ENCODE results near the gene MTOR. TPM values are rescaled to one million over a fixed set of nuclear protein-coding genes. Genes with fewer than 3 reads are reported as not detected.

Gene MTOR
- total RNA-seq, 1 donor from 2014 or later = 44.5 TPM

DNA sequence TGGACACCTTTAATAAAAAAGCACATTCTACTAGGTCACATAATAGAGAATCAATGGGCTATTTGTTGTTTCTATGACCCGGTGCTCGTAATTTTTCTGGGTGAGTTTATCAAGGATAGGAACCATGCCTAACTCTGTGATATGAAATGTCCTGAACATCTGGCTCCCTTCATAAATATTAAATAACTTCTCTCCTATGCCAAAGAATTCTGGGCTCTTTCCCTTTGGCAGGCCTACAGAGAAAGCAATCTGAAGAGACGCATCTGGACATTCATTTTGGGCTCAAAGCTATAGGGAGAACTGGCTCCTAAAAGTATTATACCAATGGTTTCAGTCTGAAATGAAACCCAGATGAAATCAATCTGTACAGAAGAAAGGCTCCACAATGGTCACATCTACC, 112.0 kb downstream of the MTOR start:
- peak; percentile 87 for DNase-seq

GRCh38 chr1:11147197-11147770, 115.1 kb downstream of the MTOR start:
- no peak for DNase-seq

GRCh38 chr1:11145741-11146140, 116.6 kb downstream of the MTOR start:
- DNase-seq = no peak

GRCh38 chr1:11144570-11145256, 117.6 kb downstream of the MTOR start:
- no peak for DNase-seq

GRCh38 chr1:11143907-11144306, 118.4 kb downstream of the MTOR start:
- peak; percentile 43 for DNase-seq

GRCh38 chr1:11143401-11143800, 119.0 kb downstream of the MTOR start:
- DNase-seq = no peak

GRCh38 chr1:11142618-11143391, 119.5 kb downstream of the MTOR start:
- no peak for DNase-seq

GRCh38 chr1:11138952-11139351, 123.4 kb downstream of the MTOR start:
- DNase-seq = no peak

- DNase-seq = no peak
Measured at GRCh38 chr1:11138029-11138428, 124.3 kb downstream of the MTOR start.

GRCh38 chr1:11134898-11135266, 127.5 kb downstream of the MTOR start:
- DNase-seq = no peak

GRCh38 chr1:11134251-11134897, 128.0 kb downstream of the MTOR start:
- no peak for DNase-seq

DNA sequence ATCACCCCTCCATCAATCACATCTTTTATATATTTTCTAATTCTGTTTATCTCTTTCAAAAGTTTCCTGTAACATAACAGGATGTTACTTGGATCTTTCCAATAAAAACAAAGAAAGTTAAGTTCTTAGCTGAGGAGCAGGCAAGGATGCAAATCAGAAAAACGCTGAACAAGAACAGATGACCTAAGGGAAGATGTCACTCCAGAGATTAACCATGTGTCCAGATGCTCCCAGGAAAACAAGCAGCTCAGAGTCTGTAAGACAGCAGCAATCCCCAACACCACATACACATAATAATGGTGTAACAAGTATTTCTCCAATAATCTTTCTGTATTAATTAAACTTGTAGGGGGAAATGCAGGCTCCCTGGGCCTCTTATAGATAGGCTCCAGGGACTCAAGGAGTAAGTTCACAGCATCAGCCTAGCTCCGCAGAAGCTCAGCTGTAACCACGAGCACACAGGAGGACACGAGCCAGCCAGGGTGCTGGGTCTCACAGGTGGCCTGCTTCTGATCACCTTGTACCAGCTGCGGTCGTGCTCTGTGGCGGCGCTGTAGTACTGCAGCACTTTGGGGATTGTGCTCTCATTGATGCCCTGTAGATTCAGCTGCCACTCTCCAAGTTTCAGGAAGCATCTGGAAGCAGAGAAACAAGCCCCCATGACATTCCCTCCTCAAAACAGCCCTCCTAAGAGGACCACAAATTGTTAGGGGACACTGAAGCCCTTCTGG, 129.6 kb downstream of the MTOR start:
- peak; percentile 44 for DNase-seq

GRCh38 chr1:11131816-11132215, 130.5 kb downstream of the MTOR start:
- DNase-seq = no peak

GRCh38 chr1:11130406-11130805, 131.9 kb downstream of the MTOR start:
- no peak for DNase-seq

GRCh38 chr1:11129649-11130390, 132.5 kb downstream of the MTOR start:
- DNase-seq = peak; percentile 16

DNA sequence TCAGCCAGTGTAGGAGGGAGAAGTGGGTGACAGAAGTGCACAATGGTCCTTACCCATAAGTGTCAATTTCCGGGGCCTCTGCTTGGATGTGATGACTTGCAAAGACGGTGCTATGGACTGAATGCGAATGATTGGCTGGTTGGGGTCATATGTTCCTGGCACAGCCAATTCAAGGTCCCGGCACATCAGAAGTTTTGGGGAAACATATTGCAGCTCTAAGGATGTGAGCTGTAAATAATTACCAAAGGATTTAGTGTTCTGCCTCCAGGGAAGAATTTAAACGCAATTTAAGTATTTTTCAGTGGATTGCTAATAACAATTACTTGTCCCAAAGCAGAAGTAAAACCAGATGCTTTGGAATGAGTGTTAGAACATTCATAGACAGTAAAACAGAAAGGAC, 135.8 kb downstream of the MTOR start:
- DNase-seq = no peak

DNA sequence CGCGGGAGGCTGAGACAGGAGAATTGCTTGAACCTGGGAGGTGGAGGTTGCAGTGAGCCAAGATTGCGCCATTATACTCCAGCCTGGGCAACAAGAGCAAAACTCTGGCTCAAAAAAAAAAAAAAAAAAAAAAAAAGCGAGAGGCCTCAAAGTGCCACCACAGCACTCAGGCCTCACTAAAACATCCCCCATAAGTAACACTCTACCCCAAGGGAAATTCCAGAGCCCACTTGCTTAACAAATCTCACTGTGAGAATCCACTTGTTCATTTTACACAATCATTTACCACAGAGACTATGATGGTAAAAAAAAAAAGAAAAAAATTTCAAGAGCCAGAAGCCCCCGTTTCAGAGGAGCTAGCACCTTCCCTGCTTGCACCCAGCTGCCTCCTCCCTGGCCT, 136.4 kb downstream of the MTOR start:
- no peak for DNase-seq

DNA sequence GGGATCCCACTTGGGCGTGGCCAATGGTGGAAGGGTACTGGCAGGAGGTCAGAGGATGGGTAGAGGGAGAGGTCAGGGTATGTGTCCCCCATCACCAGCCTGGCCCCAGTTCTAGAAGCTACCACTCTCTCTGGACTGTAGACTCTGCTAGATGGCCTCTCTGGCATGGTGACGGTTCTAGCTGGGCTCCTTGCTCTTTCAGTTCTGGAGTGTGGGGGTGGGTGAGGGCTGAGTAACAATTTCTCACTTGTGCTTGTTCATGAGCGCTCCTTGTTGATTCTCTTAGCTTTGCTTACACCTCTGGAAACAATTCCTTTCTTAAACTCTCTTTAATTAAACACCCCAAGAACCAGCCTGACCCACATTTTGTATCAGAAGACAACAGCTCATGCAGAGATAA, 137.4 kb downstream of the MTOR start:
- no peak for DNase-seq

DNA sequence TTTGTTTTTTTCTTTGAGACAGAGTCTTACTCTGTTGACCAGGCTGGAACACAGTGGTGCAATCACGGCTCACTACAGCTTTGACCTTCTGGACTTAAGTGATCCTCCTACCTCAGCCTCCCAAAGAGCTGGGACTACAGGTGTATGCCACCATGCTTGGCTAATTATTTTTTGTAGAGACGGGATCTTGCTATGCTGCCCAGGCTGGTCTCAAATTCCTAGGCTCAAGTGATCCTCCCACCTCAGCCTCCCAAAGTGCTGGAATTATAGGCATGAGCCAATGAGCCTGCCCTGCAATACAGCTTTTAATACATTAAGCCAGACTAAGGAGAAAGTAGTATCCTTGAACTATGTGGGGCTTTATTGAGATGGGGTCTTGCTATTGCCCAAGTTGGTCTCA, 146.0 kb downstream of the MTOR start:
- no peak for DNase-seq

GRCh38 chr1:11114966-11115365, 147.4 kb downstream of the MTOR start:
- DNase-seq = no peak

- DNase-seq = no peak
Measured at GRCh38 chr1:11109047-11109760, 153.1 kb downstream of the MTOR start.

Data from tongue (tissue), 2 donors.